NCI-H524 treated with DMSO at 0.1 percent for 48 hours (cell line): ENCODE data around the gene CLPX.
"Not testable (repeated sequence)": the region's sequence is repeated elsewhere in the genome, so short reads cannot be mapped to it uniquely, and the experiment has no call there.

ENCODE experiments used
- DNase-seq: peaks from one replicate; lab custom pipeline; 2025; lab: John Stamatoyannopoulos, UW

Gene CLPX

GRCh38 chr15:65184868-65185717, at the start of gene CLPX:
TSS of gene CLPX (minus strand) at chr15:65185342. CDS start at chr15:65185153, 189 bp downstream.
- DNase-seq, result peak; percentile 80

GRCh38 chr15:65233696-65234095, 48.6 kb upstream of the CLPX start:
- no peak for DNase-seq

GRCh38 chr15:65232520-65232919, 47.4 kb upstream of the CLPX start:
- no peak for DNase-seq

GRCh38 chr15:65231306-65231705, 46.2 kb upstream of the CLPX start:
- DNase-seq, result no peak

- not testable (repeated sequence) for DNase-seq
These were observed 41.8 kb upstream of the CLPX start for GRCh38 chr15:65226901-65227300.

- no peak for DNase-seq
These were observed 41.1 kb upstream of the CLPX start for GRCh38 chr15:65226221-65226620.

GRCh38 chr15:65223996-65224395, 38.9 kb upstream of the CLPX start:
- DNase-seq, result no peak

GRCh38 chr15:65222891-65223290, 37.7 kb upstream of the CLPX start:
- no peak for DNase-seq

- no peak for DNase-seq
These were observed 36.6 kb upstream of the CLPX start for GRCh38 chr15:65221697-65222096.

GRCh38 chr15:65219137-65219536, 34.0 kb upstream of the CLPX start:
- no peak for DNase-seq

- DNase-seq, result no peak
These were observed 32.7 kb upstream of the CLPX start for GRCh38 chr15:65217526-65218482.

- no peak for DNase-seq
These were observed 30.4 kb upstream of the CLPX start for GRCh38 chr15:65215496-65215895.

- DNase-seq, result no peak
These were observed 28.9 kb upstream of the CLPX start for GRCh38 chr15:65214010-65214409.

GRCh38 chr15:65213241-65213640, 28.1 kb upstream of the CLPX start:
- DNase-seq, result no peak

- no peak for DNase-seq
These were observed 27.0 kb upstream of the CLPX start for GRCh38 chr15:65212097-65212496.

GRCh38 chr15:65211482-65211982, 26.4 kb upstream of the CLPX start:
- DNase-seq, result peak; percentile 53

- no peak for DNase-seq
These were observed 25.8 kb upstream of the CLPX start, which contains the start of gene CILP for GRCh38 chr15:65210770-65211481. TSS of gene CILP (minus strand) at chr15:65211473. CDS start at chr15:65209755, 1,718 bp downstream.

- DNase-seq, result no peak
These were observed 24.8 kb upstream of the CLPX start for GRCh38 chr15:65209701-65210643.

GRCh38 chr15:65208647-65209046, 23.5 kb upstream of the CLPX start:
- DNase-seq, result peak; percentile 81

GRCh38 chr15:65207280-65207840, 22.2 kb upstream of the CLPX start:
- no peak for DNase-seq
